ENCODE results near the gene OR2AG2. TPM values are rescaled to one million over a fixed set of nuclear protein-coding genes. Genes with fewer than 3 reads are reported as not detected.
"Not testable (repeated sequence)": the region's sequence is repeated elsewhere in the genome, so short reads cannot be mapped to it uniquely, and the experiment has no call there.

Gene OR2AG2
- 0.18 TPM for polyA plus RNA-seq (2013, experiment 1 of 2)
- 0.10 TPM for polyA plus RNA-seq (2013, experiment 2 of 2)

GRCh38 chr11:6771926-6772893 is at the start of gene OR2AG2:
Gene OR2AG2, minus strand, starts transcription at chr11:6771976. Its CDS starts 3,019 bp downstream, at chr11:6768957.
- H3K4me1 ChIP-seq (ENCODE audit: control insufficient read depth, insufficient read depth, low read length, poor library complexity, severe bottlenecking), result no peaks in the 10 kb centered on the region
- no peak within 1 kb of the TSS for H3K4me3 ChIP-seq (ENCODE audit: extremely low read depth, insufficient read depth, low read length, poor library complexity, severe bottlenecking)
- H3K9me3 ChIP-seq (ENCODE audit: control insufficient read depth, low read length), result no peaks in the 10 kb centered on the region
- WGBS, 2 experiments (ENCODE audit: insufficient coverage in 2 of 2), result 88 to 93% methylated on average over 1 to 2 of the region's 4 CpGs
- H3K27ac ChIP-seq (ENCODE audit: low read depth, low read length, severe bottlenecking), result no peak within 1 kb of the TSS
- no peaks in the 10 kb centered on the region for H3K36me3 ChIP-seq (ENCODE audit: control insufficient read depth, insufficient read depth, low read length)

- H3K36me3 ChIP-seq (ENCODE audit: control insufficient read depth, insufficient read depth, low read length), result no peaks in the 10 kb centered on the region
- H3K9me3 ChIP-seq (ENCODE audit: control insufficient read depth, low read length), result no peaks in the 10 kb centered on the region
- no peaks in the 10 kb centered on the region for H3K4me1 ChIP-seq (ENCODE audit: control insufficient read depth, insufficient read depth, low read length, poor library complexity, severe bottlenecking)
- 91 to 94% methylated on average over 3 to 5 of the region's 5 CpGs for WGBS, 2 experiments (ENCODE audit: insufficient coverage in 2 of 2)
- no peak overlapping the region for H3K4me3 ChIP-seq (ENCODE audit: extremely low read depth, insufficient read depth, low read length, poor library complexity, severe bottlenecking)
- no peak overlapping the region for H3K27ac ChIP-seq (ENCODE audit: low read depth, low read length, severe bottlenecking)
These were observed 47.2 kb upstream of the OR2AG2 start for GRCh38 chr11:6818967-6819366.

- no peaks in the 10 kb centered on the region for H3K4me1 ChIP-seq (ENCODE audit: control insufficient read depth, insufficient read depth, low read length, poor library complexity, severe bottlenecking)
- 20 to 40% methylated on average over 1 of the region's 1 CpG for WGBS, 2 experiments (ENCODE audit: insufficient coverage in 2 of 2)
- H3K36me3 ChIP-seq (ENCODE audit: control insufficient read depth, insufficient read depth, low read length), result no peaks in the 10 kb centered on the region
- H3K4me3 ChIP-seq (ENCODE audit: extremely low read depth, insufficient read depth, low read length, poor library complexity, severe bottlenecking), result no peak overlapping the region
- H3K27ac ChIP-seq (ENCODE audit: low read depth, low read length, severe bottlenecking), result no peak overlapping the region
- H3K9me3 ChIP-seq (ENCODE audit: control insufficient read depth, low read length), result no peaks in the 10 kb centered on the region
These were observed 45.9 kb upstream of the OR2AG2 start for GRCh38 chr11:6817694-6818093.

- Histone ChIP-seq H3K36me3 (ENCODE audit: control insufficient read depth, insufficient read depth, low read length) (no peaks in the 10 kb centered on the region), H3K4me1 (ENCODE audit: control insufficient read depth, insufficient read depth, low read length, poor library complexity, severe bottlenecking) (no peaks in the 10 kb centered on the region), H3K9me3 (ENCODE audit: control insufficient read depth, low read length) (no peaks in the 10 kb centered on the region), H3K4me3 (ENCODE audit: extremely low read depth, insufficient read depth, low read length, poor library complexity, severe bottlenecking) (no peak overlapping the region), H3K27ac (ENCODE audit: low read depth, low read length, severe bottlenecking) (no peak overlapping the region)
- WGBS, 2 experiments (ENCODE audit: insufficient coverage in 2 of 2), result 71% methylated on average over 1 to 2 of the region's 2 CpGs
These were observed 41.9 kb upstream of the OR2AG2 start for GRCh38 chr11:6813656-6814055.

GRCh38 chr11:6812390-6813005 is 40.7 kb upstream of the OR2AG2 start:
- Histone ChIP-seq H3K36me3 (ENCODE audit: control insufficient read depth, insufficient read depth, low read length) (no peaks in the 10 kb centered on the region), H3K27ac (ENCODE audit: low read depth, low read length, severe bottlenecking) (no peak overlapping the region), H3K4me3 (ENCODE audit: extremely low read depth, insufficient read depth, low read length, poor library complexity, severe bottlenecking) (no peak overlapping the region), H3K9me3 (ENCODE audit: control insufficient read depth, low read length) (no peaks in the 10 kb centered on the region), H3K4me1 (ENCODE audit: control insufficient read depth, insufficient read depth, low read length, poor library complexity, severe bottlenecking) (no peaks in the 10 kb centered on the region)
- 0 to 31% methylated on average over 3 of the region's 6 CpGs for WGBS, 2 experiments (ENCODE audit: insufficient coverage in 2 of 2)

- not testable (repeated sequence) for H3K36me3 ChIP-seq (ENCODE audit: control insufficient read depth, insufficient read depth, low read length); H3K4me1 ChIP-seq (ENCODE audit: control insufficient read depth, insufficient read depth, low read length, poor library complexity, severe bottlenecking); H3K4me3 ChIP-seq (ENCODE audit: extremely low read depth, insufficient read depth, low read length, poor library complexity, severe bottlenecking); H3K9me3 ChIP-seq (ENCODE audit: control insufficient read depth, low read length); H3K27ac ChIP-seq (ENCODE audit: low read depth, low read length, severe bottlenecking)
These were observed 29.3 kb upstream of the OR2AG2 start for GRCh38 chr11:6801075-6801474.

GRCh38 chr11:6799402-6799801 is 27.6 kb upstream of the OR2AG2 start, which contains the start of gene OR6A2:
Gene OR6A2, minus strand, starts transcription at chr11:6799689. Its CDS starts 3,981 bp downstream, at chr11:6795708.
- H3K4me1 ChIP-seq (ENCODE audit: control insufficient read depth, insufficient read depth, low read length, poor library complexity, severe bottlenecking), result no peaks in the 10 kb centered on the region
- H3K9me3 ChIP-seq (ENCODE audit: control insufficient read depth, low read length), result no peaks in the 10 kb centered on the region
- H3K36me3 ChIP-seq (ENCODE audit: control insufficient read depth, insufficient read depth, low read length), result no peaks in the 10 kb centered on the region
- no CpG with 5 or more reads among the region's 1 CpG for WGBS, 2 experiments (ENCODE audit: insufficient coverage in 2 of 2)
- no peak within 1 kb of the TSS for H3K4me3 ChIP-seq (ENCODE audit: extremely low read depth, insufficient read depth, low read length, poor library complexity, severe bottlenecking)
- H3K27ac ChIP-seq (ENCODE audit: low read depth, low read length, severe bottlenecking), result no peak within 1 kb of the TSS

- 84 to 96% methylated on average over 4 of the region's 4 CpGs for WGBS, 2 experiments (ENCODE audit: insufficient coverage in 2 of 2)
- Histone ChIP-seq H3K4me3 (ENCODE audit: extremely low read depth, insufficient read depth, low read length, poor library complexity, severe bottlenecking) (no peak overlapping the region), H3K9me3 (ENCODE audit: control insufficient read depth, low read length) (no peaks in the 10 kb centered on the region), H3K4me1 (ENCODE audit: control insufficient read depth, insufficient read depth, low read length, poor library complexity, severe bottlenecking) (no peaks in the 10 kb centered on the region), H3K27ac (ENCODE audit: low read depth, low read length, severe bottlenecking) (no peak overlapping the region), H3K36me3 (ENCODE audit: control insufficient read depth, insufficient read depth, low read length) (no peaks in the 10 kb centered on the region)
These were observed 22.9 kb upstream of the OR2AG2 start for GRCh38 chr11:6794639-6795038.

GRCh38 chr11:6790546-6790945 is 18.8 kb upstream of the OR2AG2 start:
- Histone ChIP-seq H3K4me1 (ENCODE audit: control insufficient read depth, insufficient read depth, low read length, poor library complexity, severe bottlenecking) (no peaks in the 10 kb centered on the region), H3K36me3 (ENCODE audit: control insufficient read depth, insufficient read depth, low read length) (no peaks in the 10 kb centered on the region), H3K9me3 (ENCODE audit: control insufficient read depth, low read length) (no peaks in the 10 kb centered on the region), H3K27ac (ENCODE audit: low read depth, low read length, severe bottlenecking) (no peak overlapping the region), H3K4me3 (ENCODE audit: extremely low read depth, insufficient read depth, low read length, poor library complexity, severe bottlenecking) (no peak overlapping the region)
- WGBS, 2 experiments (ENCODE audit: insufficient coverage in 2 of 2), result 90% methylated on average over 2 of the region's 2 CpGs; no CpG with 5 or more reads in 1 of the 2 experiments

GRCh38 chr11:6782720-6783119 is 10.9 kb upstream of the OR2AG2 start, which contains the start of gene OR2AG1:
Gene OR2AG1, plus strand, starts transcription at chr11:6783020. Its CDS starts 2,018 bp downstream, at chr11:6785038.
- Histone ChIP-seq H3K36me3 (ENCODE audit: control insufficient read depth, insufficient read depth, low read length) (no peaks in the 10 kb centered on the region), H3K9me3 (ENCODE audit: control insufficient read depth, low read length) (no peaks in the 10 kb centered on the region), H3K4me3 (ENCODE audit: extremely low read depth, insufficient read depth, low read length, poor library complexity, severe bottlenecking) (no peak within 1 kb of the TSS), H3K27ac (ENCODE audit: low read depth, low read length, severe bottlenecking) (no peak within 1 kb of the TSS), H3K4me1 (ENCODE audit: control insufficient read depth, insufficient read depth, low read length, poor library complexity, severe bottlenecking) (no peaks in the 10 kb centered on the region)
- WGBS, 2 experiments (ENCODE audit: insufficient coverage in 2 of 2), result 29 to 50% methylated on average over 1 of the region's 2 CpGs

GRCh38 chr11:6780829-6781228 is 9.1 kb upstream of the OR2AG2 start:
- no peaks in the 10 kb centered on the region for H3K4me1 ChIP-seq (ENCODE audit: control insufficient read depth, insufficient read depth, low read length, poor library complexity, severe bottlenecking)
- H3K9me3 ChIP-seq (ENCODE audit: control insufficient read depth, low read length), result no peaks in the 10 kb centered on the region
- no peak overlapping the region for H3K4me3 ChIP-seq (ENCODE audit: extremely low read depth, insufficient read depth, low read length, poor library complexity, severe bottlenecking)
- no peak overlapping the region for H3K27ac ChIP-seq (ENCODE audit: low read depth, low read length, severe bottlenecking)
- no peaks in the 10 kb centered on the region for H3K36me3 ChIP-seq (ENCODE audit: control insufficient read depth, insufficient read depth, low read length)

All from mesodermal cell (in vitro differentiated cells).